ENCODE data around the gene SGSM2.

The SGSM2 gene

DNA sequence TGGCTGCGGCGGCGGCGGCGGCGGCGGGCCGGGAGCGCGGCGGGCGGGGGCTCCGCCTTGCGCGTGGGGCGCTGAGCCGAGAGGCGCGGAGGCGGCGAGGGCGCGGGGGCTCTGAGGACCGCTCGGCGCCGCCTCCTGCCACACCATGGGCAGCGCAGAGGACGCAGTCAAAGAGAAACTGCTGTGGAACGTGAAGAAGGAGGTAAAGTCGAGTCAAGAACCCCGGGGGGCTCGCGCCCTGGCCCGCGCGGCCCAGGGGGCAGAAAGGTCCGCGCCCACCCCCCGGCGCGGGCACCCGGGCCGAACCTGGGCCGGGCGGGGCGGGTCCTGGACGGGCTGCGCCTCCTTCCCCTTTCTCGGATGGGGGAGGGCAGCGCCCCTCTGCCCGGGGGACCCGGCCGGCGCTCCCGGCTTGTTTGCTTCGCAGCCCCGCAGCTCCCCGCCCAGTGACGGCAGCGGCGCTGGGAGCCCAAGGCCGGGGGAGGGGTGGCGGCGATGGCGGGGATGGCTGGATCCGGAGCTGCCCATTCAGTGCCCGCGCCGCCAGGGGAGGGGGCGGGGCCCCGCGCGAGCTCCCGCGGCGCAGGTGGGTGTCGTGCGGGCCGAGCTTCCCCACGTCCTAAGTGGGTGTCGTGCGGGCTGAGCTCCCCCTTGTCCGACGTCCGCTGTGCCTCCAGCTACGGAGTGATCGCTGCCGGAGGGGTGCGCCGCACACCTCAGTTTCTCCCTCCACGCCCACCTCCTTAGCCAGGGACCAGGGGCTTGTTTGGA lies 428 bp downstream of the SGSM2 start:
- no peak for DNase-seq

DNA sequence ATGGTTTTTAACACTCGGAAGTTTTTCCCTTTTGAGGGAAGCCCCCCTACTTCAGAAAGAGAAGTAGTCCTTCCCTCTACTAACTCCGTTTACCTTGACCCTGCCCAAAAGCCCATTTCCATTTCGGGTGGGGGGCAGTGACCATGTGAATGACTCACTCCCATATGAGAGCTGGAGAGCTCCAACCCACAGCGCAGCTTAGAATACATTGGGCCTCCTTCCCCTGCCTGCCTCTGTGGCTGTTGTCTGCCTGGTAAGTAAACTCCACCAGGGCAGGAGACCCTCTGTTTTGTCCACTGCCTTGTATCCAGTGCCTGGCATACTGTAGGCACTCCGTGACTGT lies 985 bp downstream of the SGSM2 start:
- no peak for DNase-seq

DNA sequence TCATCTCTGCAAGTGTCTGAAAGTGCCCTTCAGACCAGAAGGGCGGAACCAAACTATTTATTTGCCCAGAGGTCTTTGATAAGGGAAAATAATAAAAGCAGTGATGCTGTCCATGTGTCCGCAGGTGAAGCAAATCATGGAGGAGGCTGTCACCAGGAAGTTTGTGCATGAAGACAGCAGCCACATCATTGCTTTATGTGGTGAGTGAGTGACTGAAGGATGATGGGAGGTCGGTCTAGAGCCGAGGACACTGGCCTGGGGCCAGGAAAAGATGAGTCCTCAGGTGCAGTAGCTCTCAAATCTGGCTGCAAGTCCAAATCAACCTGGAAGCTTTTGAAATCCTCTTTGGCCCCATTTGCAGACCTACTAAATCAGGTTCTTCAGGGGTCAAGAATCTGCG lies 6.1 kb downstream of the SGSM2 start:
- DNase-seq: no peak

DNA sequence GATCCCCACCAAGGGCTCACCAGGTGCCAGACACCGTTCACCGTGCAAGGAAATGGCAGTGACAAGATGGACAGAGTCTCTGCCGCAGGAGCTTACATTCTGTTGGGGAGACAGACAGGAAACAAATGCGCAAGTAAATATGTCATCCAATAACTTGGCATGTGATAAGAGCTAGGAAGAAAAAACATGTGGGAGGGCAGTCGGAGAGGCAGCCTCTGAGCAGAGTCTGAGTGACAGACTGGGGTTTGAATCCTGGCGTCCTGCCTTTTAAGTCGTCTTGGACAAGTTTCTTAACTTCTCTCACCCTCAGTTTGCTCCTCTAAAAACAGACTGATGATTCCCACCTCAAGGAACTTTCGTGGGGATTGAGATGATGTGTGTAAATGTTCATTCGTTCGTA lies 7.2 kb downstream of the SGSM2 start:
- DNase-seq: no peak

DNA sequence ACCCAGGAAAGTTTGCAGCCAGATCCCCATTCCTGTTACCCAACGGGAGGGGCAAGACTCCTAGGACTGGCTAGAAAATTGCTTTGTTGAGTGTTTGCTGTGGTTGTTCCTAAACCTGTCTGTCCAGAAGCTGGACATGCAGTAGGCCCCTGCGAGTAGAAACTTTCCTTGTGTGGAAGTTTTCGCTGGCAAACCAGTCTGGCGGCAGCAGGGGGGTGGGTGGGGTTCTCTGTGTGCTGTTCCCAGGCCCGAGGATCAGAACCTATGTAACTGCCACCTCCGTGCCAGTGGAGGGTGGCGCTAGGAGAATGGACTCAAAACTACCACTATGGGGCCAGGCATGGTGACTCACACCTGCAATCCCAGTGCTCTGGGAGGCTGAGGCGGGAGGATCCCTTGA lies 9.2 kb downstream of the SGSM2 start:
- no peak for DNase-seq

DNA sequence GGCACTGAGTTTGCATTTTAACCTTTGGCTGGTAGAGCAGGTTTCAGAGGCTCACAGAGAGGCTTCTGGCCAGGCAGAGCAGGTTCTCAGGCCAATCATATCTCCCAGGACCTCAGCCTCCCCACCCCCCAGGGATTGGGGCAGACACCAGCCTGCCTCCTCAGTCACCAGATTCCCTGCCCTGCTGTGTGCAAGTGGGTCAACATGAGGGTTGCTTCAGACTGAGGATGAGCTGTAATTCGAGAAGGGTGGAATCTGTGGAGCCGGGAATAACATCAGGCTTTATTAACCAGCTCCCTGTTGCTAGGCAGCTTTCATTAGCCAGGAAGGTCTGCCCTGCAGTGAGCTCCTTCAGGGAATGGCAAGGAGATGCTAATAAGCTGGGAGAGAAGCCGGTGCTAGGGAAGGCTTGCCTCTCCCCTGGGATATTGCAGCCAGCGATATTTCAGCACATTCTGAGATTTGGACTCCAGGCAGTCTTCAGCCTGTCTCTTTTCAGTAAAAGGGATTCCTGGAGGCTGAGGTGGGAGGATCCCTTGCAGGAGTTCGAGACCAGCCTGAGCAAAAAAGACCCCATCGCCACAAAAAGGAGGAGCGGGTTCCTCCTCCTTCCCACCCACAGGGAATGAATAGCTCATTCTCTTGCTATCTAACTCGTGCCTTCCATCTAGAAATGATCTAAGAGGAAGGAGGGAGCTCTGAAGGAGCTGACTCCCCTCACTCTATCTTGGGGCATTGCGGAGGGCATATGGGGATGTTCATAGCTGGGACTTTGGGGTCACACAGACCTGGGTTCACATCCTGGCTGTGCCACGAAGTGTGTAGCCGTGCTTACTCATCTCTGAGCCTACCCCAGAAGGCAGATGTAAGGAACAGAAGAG lies 10.7 kb downstream of the SGSM2 start:
- peak; percentile 59 for DNase-seq

DNA sequence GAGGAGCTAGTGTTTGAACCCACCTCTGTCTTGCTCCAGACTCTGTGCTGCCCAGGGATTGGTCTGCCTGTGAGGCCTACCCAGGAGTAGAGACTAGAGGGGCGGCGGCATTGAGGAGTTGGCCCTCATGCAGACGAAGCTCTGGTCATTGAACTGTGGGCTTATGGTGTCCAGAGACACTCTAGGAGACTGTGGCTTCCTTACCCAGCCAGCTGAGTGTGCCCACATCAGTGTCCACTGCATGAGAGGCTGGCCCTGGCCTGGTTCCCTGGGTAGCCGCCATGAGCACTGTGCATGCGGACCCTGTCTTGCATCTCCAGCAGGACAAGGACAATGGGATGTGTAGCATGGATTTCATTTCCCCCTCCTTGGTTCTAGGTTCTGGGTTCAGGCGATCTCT lies 14.0 kb downstream of the SGSM2 start:
- DNase-seq: no peak

DNA sequence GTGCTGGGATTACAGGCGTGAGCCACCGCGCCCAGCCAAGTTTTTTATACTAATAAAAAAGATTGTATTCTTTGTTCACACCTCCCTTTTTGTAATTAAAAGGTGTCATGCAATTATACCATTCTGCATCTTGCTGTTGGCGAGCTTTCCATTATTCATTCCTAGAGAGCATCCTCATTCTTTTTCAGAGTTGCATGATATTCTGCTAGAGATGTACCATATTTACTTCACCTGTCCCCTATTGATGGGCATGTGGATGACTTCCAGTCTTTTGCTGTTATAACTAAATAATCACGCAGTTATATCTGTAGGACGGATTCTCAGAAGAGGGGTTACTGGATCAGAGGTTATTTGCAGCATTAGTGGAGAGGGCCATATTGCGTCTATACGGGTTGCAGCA lies 17.0 kb downstream of the SGSM2 start:
- no peak for DNase-seq

DNA sequence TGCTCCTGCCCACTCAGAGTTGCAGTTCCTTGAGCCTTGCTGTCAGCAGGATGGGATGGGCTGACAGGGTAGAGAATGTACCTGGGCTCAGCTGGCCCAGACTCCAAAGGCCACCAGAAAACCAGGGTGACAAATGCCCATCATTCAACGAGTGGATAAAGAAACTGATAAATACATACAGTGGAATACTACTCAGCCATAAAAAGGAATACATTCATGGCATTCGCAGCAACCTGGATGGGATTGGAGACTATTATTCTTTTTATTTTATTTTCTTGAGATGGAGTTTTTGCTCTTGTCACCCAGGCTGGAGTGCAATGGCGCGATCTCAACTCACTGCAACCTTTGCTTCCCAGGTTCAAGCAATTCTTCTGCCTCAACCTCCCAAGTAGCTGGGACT lies 19.9 kb downstream of the SGSM2 start:
- DNase-seq: no peak

DNA sequence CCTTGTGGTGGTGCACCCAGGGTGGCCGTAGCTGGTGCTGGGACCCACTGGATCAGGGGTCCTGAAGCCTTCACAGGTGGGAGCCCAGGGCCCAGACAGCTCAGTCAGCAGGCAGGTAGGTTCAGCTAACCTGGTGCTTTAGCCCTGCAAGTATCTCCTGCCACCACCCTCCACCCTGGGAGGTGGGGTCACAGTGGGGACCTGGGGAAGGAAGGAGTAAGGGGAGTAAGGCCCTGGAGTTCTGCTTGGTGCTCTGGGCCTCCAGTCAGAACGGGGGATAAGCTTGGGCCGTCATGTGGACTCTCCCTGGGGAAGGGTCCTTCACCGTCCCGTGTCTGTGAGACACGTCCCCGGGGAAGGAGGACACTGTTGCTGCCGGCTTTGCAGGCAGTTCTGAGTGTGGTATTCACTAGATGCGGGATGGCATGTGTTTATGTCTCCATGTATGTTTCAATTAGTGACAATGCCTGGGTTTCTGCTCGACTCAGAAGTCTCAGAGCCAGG lies 20.7 kb downstream of the SGSM2 start:
- DNase-seq: no peak

DNA sequence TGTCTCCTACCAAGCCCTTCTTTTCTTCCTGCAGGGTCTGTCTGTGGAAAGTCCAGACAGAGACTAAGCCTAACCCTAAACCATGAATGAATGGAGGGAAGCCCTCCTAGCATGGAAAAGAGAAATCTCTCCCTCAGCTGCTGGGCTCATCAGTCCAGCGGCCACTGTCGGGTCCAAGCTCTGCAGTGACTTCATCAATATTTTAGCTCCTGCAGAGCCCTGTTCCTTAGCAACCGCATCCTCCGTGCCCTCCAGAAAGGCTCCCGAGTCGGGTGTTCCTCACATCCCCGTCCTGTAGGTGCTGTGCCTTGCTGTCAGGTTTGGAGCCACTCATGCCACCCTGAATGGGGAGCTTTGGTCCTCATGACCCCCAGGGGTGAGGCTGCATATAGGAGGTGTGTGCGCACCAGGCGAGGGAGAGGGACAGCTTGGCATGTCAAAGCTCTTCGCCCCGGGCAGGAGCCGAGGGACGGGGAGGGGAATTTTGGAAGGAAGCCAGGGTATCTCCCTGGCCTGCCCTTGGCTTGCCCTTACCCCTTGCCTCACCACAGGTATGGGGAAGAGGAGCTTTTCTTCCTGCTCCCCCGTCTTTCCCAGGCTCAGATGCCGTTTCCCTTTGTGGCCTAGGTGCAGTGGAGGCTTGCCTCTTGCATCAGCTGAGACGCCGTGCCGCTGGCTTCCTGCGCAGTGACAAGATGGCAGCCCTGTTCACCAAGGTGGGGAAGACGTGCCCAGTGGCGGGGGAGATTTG lies 23.9 kb downstream of the SGSM2 start:
- no peak for DNase-seq

DNA sequence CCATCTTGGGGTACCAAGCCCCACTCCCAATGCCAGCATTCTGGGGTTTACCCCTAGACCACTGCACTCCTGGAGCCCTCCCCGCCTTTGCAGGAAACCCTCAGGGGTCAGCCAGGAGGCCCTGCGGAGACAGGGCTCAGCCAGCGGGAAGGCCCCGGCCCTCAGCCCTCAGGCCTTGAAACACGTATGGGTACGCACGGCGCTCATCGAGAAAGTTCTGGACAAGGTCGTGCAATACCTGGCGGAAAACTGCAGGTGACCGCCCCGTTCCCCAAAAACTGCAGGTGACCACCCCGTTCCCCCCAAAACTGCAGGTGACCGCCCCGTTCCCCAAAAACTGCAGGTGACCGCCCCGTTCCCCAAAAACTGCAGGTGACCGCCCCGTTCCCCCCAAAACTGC lies 24.7 kb downstream of the SGSM2 start:
- no peak for DNase-seq

DNA sequence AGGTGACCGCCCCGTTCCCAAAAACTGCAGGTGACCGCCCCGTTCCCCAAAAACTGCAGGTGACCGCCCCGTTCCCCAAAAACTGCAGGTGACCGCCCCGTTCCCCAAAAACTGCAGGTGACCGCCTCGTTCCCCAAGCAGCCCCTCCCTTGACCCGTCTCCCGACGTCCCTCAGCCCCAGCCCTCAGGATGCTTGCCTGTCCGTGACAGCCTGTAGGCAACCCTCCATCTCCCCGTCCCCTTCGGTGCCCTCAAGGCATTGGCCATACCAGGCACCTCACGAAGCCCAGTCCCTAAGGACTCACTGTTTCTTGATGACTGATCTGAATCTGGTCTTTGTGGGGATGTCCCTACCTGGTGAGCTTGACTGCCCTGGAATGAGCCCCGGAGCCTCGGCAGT lies 25.1 kb downstream of the SGSM2 start:
- DNase-seq: no peak

DNA sequence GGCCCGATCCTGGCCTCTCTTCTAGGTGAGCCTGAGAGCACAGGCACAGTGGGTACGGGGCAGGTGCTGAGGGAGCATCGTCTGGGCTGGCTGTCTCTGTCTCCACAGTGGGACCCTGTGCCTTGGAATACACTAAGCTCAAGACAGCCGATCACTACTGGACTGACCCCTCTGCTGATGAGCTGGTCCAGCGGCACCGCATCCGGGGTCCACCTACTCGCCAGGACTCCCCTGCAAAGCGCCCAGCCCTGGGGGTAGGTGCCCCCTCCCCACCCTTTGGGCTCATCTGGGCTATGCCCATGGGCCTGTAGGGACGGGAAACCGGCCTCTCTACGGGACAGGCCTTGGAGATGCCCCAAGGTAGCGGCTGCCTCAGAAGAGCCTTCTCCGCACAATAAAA lies 25.6 kb downstream of the SGSM2 start:
- DNase-seq: no peak

DNA sequence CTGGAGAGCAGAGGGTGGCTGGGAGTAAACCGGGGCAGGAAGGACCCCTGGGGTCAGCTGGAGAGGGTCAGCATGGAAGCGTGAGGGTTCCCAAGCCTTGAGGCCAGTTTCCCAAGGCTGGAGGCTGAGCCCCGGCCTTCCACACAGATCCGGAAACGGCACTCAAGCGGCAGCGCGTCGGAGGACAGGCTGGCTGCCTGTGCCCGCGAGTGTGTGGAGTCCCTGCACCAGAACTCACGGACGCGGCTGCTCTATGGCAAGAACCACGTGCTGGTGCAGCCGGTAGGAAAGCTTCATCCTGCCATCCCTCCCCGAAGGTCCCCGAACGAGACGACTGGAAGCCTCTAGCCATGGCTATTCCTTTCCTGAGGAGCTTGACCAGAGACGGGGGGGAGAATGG lies 26.0 kb downstream of the SGSM2 start:
- no peak for DNase-seq

DNA sequence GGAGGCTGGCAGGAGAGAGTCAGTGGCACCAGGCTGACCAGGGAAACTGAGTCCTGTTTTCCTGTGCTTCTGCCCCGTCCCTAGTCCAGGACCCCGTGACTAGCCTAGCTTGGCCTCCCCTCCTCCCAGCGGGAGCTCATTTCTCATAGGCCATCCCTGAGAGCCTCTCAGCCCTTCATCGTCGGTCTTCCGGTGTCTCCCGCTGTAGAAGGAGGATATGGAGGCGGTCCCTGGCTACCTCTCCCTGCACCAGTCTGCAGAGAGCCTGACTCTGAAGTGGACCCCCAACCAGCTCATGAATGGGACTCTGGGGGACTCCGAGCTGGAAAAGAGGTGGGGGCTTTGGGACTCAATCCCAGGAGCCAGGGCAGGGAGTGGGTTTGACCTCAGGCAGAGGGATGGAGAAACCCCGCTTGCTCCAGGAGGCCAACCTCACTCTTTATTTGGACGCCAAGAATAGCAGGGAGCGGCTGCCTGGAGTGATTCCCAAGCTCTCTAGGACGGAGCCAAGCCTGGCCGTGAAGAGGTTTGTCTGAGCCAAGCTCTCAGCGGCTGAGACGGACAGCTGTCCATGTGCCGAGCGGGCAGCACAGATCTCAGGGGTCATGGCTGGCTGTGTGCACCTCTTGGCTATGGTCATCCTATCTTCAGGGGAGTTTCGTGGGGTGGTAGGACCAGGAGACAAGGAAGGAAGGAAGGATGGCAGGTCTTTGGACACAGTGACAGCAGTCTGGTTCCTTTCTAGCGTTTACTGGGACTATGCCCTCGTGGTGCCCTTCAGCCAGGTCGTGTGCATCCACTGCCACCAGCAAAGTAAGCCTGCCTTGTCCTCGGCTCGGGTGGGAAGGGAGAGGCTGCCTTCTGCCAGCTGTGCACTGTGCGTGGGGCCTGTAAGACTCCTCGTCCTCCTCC lies 26.8 kb downstream of the SGSM2 start:
- DNase-seq: peak; percentile 19

DNA sequence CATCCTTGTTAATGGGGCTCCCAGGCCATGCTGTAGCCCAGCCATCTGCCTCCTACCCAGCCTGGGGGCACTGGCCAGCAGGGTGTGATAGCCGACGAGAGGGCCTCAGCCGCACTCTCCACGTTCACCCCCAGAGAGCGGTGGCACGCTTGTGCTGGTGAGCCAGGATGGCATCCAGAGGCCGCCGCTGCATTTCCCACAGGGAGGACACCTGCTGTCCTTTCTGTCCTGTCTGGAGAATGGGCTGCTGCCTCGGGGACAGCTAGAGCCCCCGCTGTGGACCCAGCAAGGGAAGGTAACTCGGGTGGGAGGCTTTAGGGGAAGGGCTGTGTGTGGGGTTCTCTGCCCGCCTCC lies 27.4 kb downstream of the SGSM2 start:
- DNase-seq: no peak

DNA sequence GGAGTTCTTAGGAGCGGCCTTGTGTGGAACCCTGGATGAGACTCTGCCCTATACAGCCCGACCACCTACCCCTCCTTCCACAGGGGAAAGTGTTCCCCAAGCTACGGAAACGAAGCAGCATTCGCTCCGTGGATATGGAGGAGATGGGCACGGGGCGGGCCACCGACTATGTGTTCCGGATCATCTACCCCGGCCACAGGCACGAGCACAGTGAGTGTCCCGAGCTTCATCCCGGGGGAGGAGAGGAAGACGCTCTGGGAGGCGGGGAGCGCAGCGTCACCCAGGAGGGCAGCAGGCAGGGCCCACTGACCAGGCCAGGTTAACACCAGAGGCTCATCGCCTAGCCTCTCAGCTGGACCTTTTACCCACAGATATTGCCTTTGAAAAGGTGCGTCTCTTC lies 27.8 kb downstream of the SGSM2 start:
- no peak for DNase-seq

DNA sequence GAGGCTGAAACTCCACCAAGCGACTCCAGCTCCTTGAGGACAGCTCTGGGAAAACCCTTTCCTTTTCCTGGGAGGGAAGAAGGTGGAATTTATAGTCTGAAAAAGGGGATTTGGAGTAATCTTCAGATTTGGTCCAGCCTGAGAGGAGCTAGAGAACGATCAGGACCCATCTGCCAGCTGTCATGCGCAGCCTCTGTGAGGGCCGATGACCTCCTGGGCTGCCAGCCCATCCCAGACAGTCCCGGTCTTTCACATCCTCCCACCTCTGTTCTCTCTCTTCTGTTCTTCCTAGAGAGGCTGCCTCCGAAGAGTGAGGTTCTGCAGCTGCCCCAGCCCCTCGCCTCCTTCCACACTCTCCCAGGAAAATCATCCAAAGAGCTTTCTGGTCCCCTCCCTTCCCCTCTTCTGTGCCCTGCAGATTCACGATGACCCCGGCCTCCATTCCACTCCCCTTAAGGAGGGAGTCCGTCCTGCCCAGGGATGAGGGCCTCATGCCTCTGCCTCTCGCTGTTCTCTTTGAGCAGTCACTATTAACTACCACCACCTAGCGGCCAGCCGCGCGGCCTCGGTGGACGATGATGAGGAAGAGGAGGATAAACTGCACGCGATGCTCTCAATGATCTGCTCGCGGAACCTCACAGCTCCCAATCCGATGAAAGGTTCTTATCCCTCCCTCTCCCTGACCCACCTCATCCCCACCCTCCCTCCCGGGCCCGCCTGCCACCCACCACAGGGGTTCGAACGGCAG lies 29.6 kb downstream of the SGSM2 start:
- DNase-seq: no peak

DNA sequence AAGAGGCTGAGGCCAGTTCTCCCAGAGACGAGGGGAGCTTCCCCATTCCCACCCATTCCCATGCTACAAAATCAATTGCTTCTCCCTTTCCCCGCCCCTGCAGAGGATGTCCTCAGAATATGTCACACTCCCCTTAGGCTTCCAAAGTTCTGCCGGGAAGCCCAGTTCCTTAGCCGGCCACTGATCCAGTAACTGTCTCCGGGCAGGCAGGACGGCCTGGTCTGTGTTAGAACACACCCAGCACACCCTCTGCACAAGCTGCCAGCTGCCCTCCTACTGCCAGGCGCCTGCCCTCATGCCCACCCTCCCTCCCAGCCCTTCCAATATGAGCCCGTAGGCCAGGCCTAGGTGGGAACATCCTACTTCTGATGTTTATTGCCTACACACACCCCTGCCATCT lies 31.1 kb downstream of the SGSM2 start:
- no peak for DNase-seq

DNA sequence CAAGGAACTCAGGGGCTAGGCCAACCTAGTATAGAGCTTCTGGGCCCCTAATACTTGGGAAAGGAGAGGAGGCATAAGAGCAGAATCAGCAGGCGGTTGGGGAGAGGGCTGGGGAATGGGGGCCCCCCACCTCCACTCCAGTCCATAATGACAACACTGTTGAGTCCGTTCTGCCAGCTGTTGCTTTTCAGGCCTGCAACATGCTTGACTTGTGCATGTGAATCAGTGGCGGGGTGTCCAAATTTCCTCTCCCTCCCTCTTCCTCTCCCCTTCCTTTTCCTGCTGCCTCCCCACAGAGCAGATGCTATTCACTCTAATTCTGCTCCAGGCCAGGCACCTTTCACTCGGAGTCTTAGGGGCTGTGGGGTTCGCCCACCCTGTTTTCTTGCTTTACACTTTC lies 31.7 kb downstream of the SGSM2 start:
- DNase-seq: no peak

Data from NCI-H1092 treated with DMSO at 0.1 percent for 48 hours (cell line).